Activated CD4-positive, alpha-beta T cell treated with anti-CD3 and anti-CD28 coated beads for 36 hours (primary cell): ENCODE data around the gene ADAMTS6. TPM values are rescaled to one million over a fixed set of nuclear protein-coding genes. Genes with fewer than 3 reads are reported as not detected.

Experiments used
- ATAC-seq: fragments of 200-7000 bp; cut with Tn5 transposase; one replicate; pipeline ENCODE4 v1.10.0; 2021; ENCODE audit warnings: mild to moderate bottlenecking, moderate library complexity
- CTCF ChIA-PET: fragments of 350-600 bp; sonication (Branson Sonifier 250); formaldehyde crosslinking; loops from one replicate; lab custom pipeline; 2021; ENCODE audit warnings: antibody characterized with exemption; lab: Charles Lee
- POLR2A ChIA-PET: fragments of 350-600 bp; sonication (Branson Sonifier 250); formaldehyde crosslinking; loops from one replicate; lab custom pipeline; 2021; ENCODE audit warnings: antibody characterized with exemption, inconsistent platforms; lab: Charles Lee
- DNase-seq: peaks from one replicate; pipeline ENCODE4 v3.0.0-alpha.2; 2020
- H3K27ac Mint-ChIP-seq: one replicate; pipeline ENCODE4 v1.8.0; 2021; ENCODE audit warnings: mixed read lengths
- H3K27me3 Mint-ChIP-seq: one replicate; pipeline ENCODE4 v1.8.0; 2021; ENCODE audit warnings: mixed read lengths
- H3K36me3 Mint-ChIP-seq: one replicate; pipeline ENCODE4 v1.8.0; 2021; ENCODE audit warnings: low read depth, mixed read lengths
- H3K4me1 Mint-ChIP-seq: one replicate; pipeline ENCODE4 v1.8.0; 2021; ENCODE audit warnings: mixed read lengths
- H3K4me3 Mint-ChIP-seq: one replicate; pipeline ENCODE4 v1.8.0; 2021; ENCODE audit warnings: mild to moderate bottlenecking, moderate library complexity, mixed read lengths
- H3K9me3 Mint-ChIP-seq: one replicate; pipeline ENCODE4 v1.8.0; 2021; ENCODE audit warnings: low read depth, mixed read lengths
- intact Hi-C, 2 experiments: fragments of 100-400 bp; cut with DNase I in 1 of 2; cut with micrococcal nuclease in 1 of 2; formaldehyde crosslinking; loops; one replicate each; pipeline versions ENCODE4 v1.14.2 to v1.15.1; 2022 to 2024; cut with DNase I, micrococcal nuclease
- total RNA-seq, 2 experiments: library from RNA; stranded (reverse); gene quantifications; one replicate each; pipeline ENCODE4 v1.2.3, GENCODE V29; 2021

The ADAMTS6 gene
- total RNA-seq, 2 experiments from 2014 or later = 0.96 to 1.3 TPM

GRCh38 chr5:65246741-65247140 is 235.0 kb downstream of the ADAMTS6 start:
- Mint-ChIP-seq H3K4me1 (no peaks in the 10 kb centered on the region), H3K9me3 (no peaks in the 10 kb centered on the region), H3K4me3 (no peak overlapping the region), H3K27me3 (no peaks in the 10 kb centered on the region), H3K27ac (no peak overlapping the region), H3K36me3 (no peaks in the 10 kb centered on the region)
- no peak for ATAC-seq
- POLR2A ChIA-PET = no interaction called here
- intact Hi-C loops = no loop called here
- CTCF ChIA-PET = no interaction called here
- no peak for DNase-seq

DNA sequence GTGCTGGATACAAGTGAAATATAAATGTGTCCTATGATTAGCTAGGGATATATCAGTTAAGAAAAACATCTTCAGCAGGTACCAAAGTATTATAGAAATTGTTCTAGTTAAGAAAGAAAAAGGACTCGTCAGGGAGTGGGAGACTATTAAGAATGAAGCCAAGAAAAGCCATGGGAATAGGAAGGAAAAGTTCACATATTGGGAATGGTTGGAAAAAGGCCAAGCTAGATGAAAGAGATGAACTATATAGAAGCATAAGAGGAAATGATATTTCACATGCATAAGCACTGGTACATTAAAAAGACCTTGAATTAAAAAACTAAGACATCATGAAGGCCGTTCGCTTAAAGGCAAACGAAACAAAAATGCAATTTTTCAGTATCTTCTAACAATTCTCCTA is 237.7 kb downstream of the ADAMTS6 start:
- Mint-ChIP-seq H3K36me3 (no peaks in the 10 kb centered on the region), H3K27me3 (no peaks in the 10 kb centered on the region)
- CTCF ChIA-PET = no interaction called here

DNA sequence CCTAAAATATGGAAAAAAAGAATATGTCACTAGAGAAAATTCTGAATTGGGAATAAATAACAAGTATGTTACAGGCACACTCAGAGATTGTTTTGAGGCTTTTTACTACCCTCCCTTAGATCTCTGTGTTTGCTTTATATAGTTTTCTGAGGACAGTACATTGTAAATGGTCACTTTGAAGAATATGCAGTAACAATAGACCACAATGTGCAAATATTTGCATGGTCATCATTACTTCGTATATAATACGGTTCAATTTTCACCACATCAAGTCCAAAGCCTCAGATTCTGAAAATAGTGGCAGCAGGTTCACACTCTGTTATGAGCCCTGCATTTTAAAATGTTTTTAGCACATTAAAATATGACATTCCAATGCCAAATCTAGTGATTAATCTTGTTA is 238.6 kb downstream of the ADAMTS6 start:
- H3K9me3 Mint-ChIP-seq = no peaks in the 10 kb centered on the region
- H3K27me3 Mint-ChIP-seq = no peaks in the 10 kb centered on the region
- H3K36me3 Mint-ChIP-seq = no peaks in the 10 kb centered on the region
- intact Hi-C loops = no loop called here
- DNase-seq = no peak
- no peak for ATAC-seq
- ChIA-PET POLR2A (no interaction called here), CTCF (no interaction called here)
- no peaks in the 10 kb centered on the region for H3K4me1 Mint-ChIP-seq
- H3K27ac Mint-ChIP-seq = no peak overlapping the region
- no peak overlapping the region for H3K4me3 Mint-ChIP-seq

More for the DNA sequence above, 237.7 kb downstream of the ADAMTS6 start:
- Mint-ChIP-seq H3K4me3 (no peak overlapping the region), H3K9me3 (no peaks in the 10 kb centered on the region), H3K4me1 (no peaks in the 10 kb centered on the region), H3K27ac (no peak overlapping the region)
- DNase-seq = no peak
- ATAC-seq = no peak
- intact Hi-C loops = no loop called here
- POLR2A ChIA-PET = no interaction called here

- H3K36me3 Mint-ChIP-seq = no peaks in the 10 kb centered on the region
- no peak overlapping the region for H3K4me3 Mint-ChIP-seq
- ChIA-PET CTCF (no interaction called here), POLR2A (no interaction called here)
- H3K27ac Mint-ChIP-seq = no peak overlapping the region
- intact Hi-C loops = no loop called here
- no peak for ATAC-seq
- peaks cover 30% of the 10 kb centered on the region for H3K9me3 Mint-ChIP-seq
- H3K4me1 Mint-ChIP-seq = no peaks in the 10 kb centered on the region
- no peak for DNase-seq
- no peaks in the 10 kb centered on the region for H3K27me3 Mint-ChIP-seq
Measured at GRCh38 chr5:65229841-65230240, 251.9 kb downstream of the ADAMTS6 start.

DNA sequence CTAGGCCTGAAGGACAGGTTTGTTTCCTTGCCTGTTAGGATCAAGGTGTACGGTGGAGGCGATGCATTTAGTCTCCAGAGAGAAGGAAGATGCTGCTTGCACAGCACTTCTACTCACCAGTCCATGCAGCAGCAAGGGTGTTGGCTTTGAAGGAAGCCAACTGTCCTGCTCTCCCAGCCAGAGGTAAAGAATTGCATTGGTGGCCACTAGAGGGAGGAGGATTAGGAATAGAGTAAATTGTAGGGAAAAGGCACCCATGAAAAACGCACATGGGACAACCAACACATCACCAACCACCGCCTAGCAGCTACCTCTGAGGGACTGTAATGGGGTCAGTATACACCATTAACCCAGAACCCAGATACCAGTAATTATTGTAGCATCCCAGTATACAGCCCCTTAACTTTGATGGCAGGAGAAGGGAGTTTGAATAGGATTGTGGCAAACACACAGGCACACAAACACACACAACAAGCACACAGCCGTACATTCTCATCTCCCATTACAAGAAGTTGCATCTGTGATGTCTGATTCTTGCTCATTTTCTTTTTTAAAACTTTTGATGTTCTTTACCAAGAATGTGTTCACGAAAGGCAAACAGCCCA is 267.7 kb downstream of the ADAMTS6 start:
- peaks cover 2% of the 10 kb centered on the region for H3K27me3 Mint-ChIP-seq
- CTCF ChIA-PET = interaction anchor here (0.7 kb wide), 1 partner anchor 23 kb away, joined by 4 read pairs; no protein-coding TSS in a partner anchor
- POLR2A ChIA-PET = no interaction called here
- H3K36me3 Mint-ChIP-seq = no peaks in the 10 kb centered on the region
- no peak for DNase-seq
- H3K4me3 Mint-ChIP-seq = no peak overlapping the region
- ATAC-seq = no peak
- H3K9me3 Mint-ChIP-seq = no peaks in the 10 kb centered on the region
- intact Hi-C loops = no loop called here
- peaks cover 3% of the 10 kb centered on the region for H3K4me1 Mint-ChIP-seq
- no peak overlapping the region for H3K27ac Mint-ChIP-seq

- Mint-ChIP-seq H3K27ac (no peak overlapping the region), H3K27me3 (peaks cover 3% of the 10 kb centered on the region), H3K36me3 (no peaks in the 10 kb centered on the region), H3K4me3 (no peak overlapping the region), H3K4me1 (peaks cover 3% of the 10 kb centered on the region), H3K9me3 (no peaks in the 10 kb centered on the region)
- peak; percentile 47 for ATAC-seq
- ChIA-PET POLR2A (no interaction called here), CTCF (no interaction called here)
- intact Hi-C loops = no loop called here
- DNase-seq = no peak
Measured at GRCh38 chr5:65209341-65209740, 272.4 kb downstream of the ADAMTS6 start.

GRCh38 chr5:65204966-65205365 is 276.8 kb downstream of the ADAMTS6 start:
- DNase-seq (no peak), ATAC-seq (no peak)
- Mint-ChIP-seq H3K27me3 (peaks cover 14% of the 10 kb centered on the region), H3K36me3 (no peaks in the 10 kb centered on the region), H3K4me1 (peaks cover 3% of the 10 kb centered on the region), H3K4me3 (no peak overlapping the region), H3K27ac (no peak overlapping the region), H3K9me3 (no peaks in the 10 kb centered on the region)
- POLR2A ChIA-PET = no interaction called here
- CTCF ChIA-PET = no interaction called here
- intact Hi-C loops = no loop called here

GRCh38 chr5:65203746-65204145 is 278.0 kb downstream of the ADAMTS6 start:
- no peaks in the 10 kb centered on the region for H3K4me1 Mint-ChIP-seq
- no peaks in the 10 kb centered on the region for H3K36me3 Mint-ChIP-seq
- H3K9me3 Mint-ChIP-seq = no peaks in the 10 kb centered on the region
- H3K27ac Mint-ChIP-seq = no peak overlapping the region
- ATAC-seq = no peak
- ChIA-PET CTCF (interaction anchor here (0.6 kb wide), 1 partner anchor 240 kb away, joined by 3 read pairs; no protein-coding TSS in a partner anchor), POLR2A (no interaction called here)
- intact Hi-C loops = no loop called here
- no peak for DNase-seq
- no peak overlapping the region for H3K4me3 Mint-ChIP-seq
- H3K27me3 Mint-ChIP-seq = peaks cover 17% of the 10 kb centered on the region

- intact Hi-C loops = no loop called here
- DNase-seq (no peak), ATAC-seq (no peak)
- Mint-ChIP-seq H3K27ac (no peak overlapping the region), H3K4me3 (no peak overlapping the region), H3K36me3 (no peaks in the 10 kb centered on the region), H3K27me3 (peaks cover 20% of the 10 kb centered on the region), H3K9me3 (no peaks in the 10 kb centered on the region), H3K4me1 (no peaks in the 10 kb centered on the region)
- ChIA-PET CTCF (interaction anchor here (1.1 kb wide), 1 partner anchor 124 kb away, joined by 4 read pairs; no protein-coding TSS in a partner anchor), POLR2A (no interaction called here)
Measured at GRCh38 chr5:65199993-65200675, 281.6 kb downstream of the ADAMTS6 start.

- ChIA-PET CTCF (interaction anchor here (0.7 kb wide), 1 partner anchor 13 kb away, joined by 3 read pairs; no protein-coding TSS in a partner anchor), POLR2A (no interaction called here)
- H3K36me3 Mint-ChIP-seq = no peaks in the 10 kb centered on the region
- no peak overlapping the region for H3K4me3 Mint-ChIP-seq
- DNase-seq (no peak), ATAC-seq (no peak)
- intact Hi-C loops = no loop called here
- H3K9me3 Mint-ChIP-seq = no peaks in the 10 kb centered on the region
- H3K27me3 Mint-ChIP-seq = peaks cover 21% of the 10 kb centered on the region
- H3K27ac Mint-ChIP-seq = no peak overlapping the region
- H3K4me1 Mint-ChIP-seq = no peaks in the 10 kb centered on the region
Measured at GRCh38 chr5:65198456-65199120, 283.1 kb downstream of the ADAMTS6 start.

- H3K27me3 Mint-ChIP-seq = peaks cover 19% of the 10 kb centered on the region
- ATAC-seq (no peak), DNase-seq (no peak)
- H3K4me1 Mint-ChIP-seq = no peaks in the 10 kb centered on the region
- no peak overlapping the region for H3K4me3 Mint-ChIP-seq
- H3K9me3 Mint-ChIP-seq = no peaks in the 10 kb centered on the region
- no peaks in the 10 kb centered on the region for H3K36me3 Mint-ChIP-seq
- no peak overlapping the region for H3K27ac Mint-ChIP-seq
- intact Hi-C loops = no loop called here
- ChIA-PET CTCF (interaction anchor here (0.7 kb wide), 1 partner anchor 14 kb away, joined by 3 read pairs; no protein-coding TSS in a partner anchor), POLR2A (no interaction called here)
Measured at GRCh38 chr5:65197531-65198455, 283.9 kb downstream of the ADAMTS6 start.
